HG03521 (cell line): Measurements from ENCODE around the gene CACNG8.

Source experiments
- ATAC-seq: cut with Tn5 transposase; IDR thresholded peaks from one replicate; pipeline ENCODE4 v1.9.1; 2021; ENCODE audit warnings: mild to moderate bottlenecking, moderate library complexity; ENCODE audit not compliant: unreplicated experiment

Gene CACNG8

DNA sequence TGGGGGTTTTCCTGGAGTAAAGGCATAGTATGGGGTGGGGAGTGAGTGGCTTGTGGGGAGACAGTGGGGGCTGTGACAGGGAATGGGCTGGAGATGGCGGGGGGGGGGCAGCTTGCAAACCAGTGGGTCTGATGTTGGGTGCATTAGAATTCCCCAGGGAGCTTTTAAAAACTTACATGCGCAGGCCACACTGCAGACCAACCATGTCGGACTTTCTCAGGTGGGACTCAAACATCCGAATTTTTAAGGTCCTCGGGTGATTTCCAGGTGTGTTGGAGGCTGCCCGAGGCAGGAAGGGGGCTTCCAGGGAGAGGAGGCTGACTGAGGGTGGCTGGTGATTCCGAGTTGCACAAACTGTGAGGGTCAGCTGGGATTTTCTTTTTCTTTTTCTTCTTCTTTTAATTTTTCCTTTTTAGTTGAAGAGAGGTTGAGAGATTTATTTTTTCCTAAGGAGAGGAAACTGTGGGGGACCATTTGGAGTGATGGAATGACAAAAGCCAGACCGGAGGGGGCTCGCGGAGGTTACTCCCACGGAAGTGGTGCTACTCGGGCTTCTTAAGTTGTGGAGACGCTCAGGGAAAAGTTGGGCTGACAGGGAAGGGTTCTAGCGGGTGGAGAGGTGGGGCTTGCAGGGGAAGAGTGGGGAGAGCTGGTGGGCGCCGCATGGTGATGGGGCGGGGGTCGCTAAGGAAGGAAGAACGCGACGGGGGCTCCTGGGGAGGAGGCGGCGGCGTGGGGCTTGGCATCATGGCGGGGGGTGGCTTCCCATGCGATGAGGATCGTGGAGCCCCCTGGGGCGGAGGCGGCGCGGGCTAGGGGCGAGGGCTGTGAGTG is 997 bp upstream of the CACNG8 start:
- no peak for ATAC-seq

DNA sequence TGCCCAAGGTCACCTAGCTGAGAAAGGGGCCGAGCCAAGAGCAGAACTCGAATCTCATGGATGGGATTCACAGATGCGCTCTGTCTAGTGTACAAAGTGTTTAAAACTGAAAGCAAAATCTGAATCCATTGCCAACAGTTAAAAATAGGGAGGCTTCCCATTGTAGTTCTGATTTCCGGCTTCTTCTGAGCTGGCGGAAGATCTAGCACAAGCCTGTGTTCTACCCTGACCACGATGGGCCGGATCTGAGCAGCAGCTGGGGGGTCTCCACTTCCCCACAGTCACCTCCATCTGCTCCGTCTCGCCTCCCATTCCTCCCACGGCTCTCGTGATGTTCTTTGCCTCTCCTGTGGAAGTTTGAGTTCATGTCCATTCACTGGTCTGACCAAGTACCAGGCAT is 2.4 kb downstream of the CACNG8 start:
- ATAC-seq: no peak

DNA sequence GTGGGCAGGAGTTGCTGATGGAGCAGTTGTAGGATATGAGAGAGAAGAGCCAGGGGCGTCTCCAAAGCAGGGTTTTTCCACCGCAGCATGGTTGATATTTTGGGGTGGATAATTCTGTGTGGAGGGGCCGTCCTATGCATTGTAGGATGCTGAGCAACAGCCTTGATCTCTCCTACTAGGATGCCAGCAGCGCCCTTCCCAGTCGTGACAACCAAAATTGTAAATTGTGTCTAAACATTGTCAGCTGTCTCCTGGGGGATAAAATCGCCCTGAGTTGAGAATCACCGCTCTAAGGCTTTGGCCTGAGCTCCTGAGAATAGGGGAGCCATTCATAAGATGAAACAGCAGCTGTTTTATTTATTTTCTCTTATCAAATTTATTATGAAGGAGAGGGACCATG is 4.2 kb downstream of the CACNG8 start:
- ATAC-seq: no peak

DNA sequence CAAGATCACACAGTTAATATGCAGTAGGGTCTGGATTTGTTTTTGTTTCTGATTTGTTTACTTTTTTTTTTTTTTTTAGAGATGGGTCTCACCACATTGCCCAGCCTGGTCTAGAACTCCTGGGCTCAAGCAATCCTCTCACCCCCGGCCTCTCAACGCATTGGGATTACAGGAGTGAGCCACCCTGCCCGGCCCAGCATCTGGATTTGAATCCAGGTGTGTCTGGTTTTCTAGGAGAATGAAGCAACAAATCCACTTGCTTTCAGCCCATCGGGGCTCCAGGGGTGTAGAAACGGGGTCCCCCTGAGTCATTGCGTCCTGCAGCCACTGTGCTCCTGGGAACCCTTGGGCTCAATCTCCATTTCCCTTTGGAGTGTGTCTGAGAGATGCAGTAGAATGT is 6.6 kb downstream of the CACNG8 start:
- no peak for ATAC-seq

DNA sequence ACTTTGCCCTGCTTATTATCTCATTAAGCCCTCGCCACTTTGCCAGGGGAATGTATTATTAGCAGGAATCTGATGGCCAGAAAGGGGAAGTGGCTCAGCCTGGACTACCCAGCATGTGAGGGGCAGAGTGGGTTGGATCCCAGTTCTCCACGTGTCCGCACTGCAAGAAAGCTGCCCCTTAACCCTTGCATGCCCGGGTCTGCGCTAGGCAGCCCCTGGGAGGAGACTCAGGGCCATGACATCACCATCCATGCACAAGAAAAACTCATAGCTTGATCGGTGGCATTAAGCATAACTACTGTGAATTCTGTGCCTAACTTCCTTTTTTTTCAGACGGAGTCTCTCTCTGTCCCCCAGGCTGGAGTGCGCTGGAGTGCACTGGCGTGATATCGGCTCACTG is 8.9 kb downstream of the CACNG8 start:
- no peak for ATAC-seq

DNA sequence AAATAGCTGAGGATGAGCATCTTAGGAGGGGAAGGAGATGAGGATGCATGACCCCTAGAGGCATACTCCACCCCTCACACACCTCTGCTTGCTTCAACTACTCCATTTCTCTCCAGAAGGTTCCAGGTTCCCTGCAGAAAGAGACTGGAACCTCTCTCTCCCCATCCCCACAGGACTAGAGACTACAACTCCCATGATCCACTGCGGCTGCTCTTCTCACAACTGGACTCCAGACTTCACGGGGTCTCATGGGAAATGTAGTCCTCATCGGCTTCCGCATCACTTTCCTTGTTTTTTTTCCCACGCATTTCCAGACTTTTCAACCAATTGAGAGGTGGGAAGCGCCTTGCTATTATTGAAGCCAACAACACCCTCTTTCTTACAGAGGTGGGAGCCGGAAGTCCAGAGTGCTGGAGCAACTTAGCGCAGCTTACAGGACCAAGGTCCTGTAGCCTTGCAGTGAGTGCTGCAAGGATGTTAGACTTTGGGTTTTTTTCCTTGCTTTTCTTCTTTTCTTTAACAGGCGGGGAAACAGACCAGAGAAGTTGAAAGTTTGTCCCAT is 14.8 kb downstream of the CACNG8 start:
- no peak for ATAC-seq

DNA sequence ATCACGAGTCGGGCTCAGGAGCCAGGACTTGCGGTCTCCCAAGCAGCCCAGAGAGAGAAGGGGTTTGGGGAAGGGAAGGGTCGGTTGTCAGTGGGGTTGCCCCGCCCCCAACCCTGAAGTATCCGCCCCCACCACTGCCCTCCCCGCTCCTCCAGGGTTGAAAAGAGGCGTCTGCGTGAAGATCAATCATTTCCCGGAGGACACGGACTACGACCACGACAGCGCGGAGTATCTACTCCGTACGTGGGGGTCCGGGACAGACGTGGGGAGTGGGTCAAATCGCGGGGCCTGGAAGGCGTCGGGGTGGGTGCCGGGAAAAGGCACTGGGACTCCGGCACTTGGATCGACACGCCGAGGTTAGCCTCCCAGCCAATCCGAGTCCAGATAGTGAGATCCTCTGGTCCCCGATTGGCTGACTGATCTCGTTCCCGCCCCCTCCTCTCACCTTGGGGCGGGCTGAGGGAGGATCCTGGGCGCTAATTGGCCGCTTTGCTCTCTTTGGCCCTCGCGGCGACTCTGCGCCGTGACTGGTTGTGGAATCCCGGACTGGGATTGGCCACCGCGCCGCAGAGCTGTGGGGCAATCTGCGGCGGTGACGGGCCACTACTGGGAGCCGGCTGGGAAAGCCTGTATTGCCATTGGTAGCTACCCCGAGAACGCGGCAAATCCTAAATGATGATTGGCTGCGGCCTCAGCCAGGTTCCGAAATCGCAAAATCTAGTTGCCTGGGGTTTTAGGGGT is 15.4 kb downstream of the CACNG8 start:
- ATAC-seq: no peak

DNA sequence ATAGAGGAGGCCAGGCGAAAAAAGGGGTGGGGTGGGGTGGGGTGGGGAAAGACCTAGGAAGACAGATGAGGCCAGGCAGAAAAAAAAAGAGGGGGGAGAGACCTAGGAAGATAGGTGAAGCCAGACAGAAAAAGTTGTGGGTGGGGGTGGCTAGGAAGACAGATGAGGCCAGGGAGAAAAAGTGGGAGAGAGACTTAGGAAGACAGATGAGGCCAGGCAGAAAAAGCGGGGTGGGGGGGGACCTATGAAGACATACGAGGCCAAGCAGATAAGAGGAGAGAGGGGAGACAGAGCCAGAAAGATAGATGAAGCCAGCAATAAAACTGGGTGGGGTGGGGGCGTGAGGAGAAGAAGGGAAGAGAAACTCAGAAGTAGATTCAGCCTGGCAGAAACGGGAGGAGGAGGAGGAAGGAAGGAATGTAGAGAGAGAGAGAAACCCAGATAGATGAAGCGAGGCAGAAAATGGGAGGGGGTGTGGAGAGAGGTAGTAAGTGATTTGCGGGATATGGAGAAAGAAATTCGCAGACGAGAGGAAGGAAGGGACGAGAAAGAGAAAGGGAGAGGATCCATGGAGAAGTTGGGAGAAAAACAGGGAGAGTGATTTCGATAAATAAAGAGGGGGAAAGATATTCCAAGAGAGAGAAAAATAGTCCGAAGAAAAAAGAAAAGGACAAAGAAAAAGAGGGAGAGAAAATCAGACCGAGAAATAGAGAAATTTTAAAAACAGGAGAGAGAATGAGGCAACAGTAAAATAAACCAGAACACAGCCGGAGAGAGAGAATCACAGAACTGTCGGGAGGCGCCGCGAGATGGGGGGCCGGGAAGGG is 16.5 kb downstream of the CACNG8 start:
- ATAC-seq: no peak

DNA sequence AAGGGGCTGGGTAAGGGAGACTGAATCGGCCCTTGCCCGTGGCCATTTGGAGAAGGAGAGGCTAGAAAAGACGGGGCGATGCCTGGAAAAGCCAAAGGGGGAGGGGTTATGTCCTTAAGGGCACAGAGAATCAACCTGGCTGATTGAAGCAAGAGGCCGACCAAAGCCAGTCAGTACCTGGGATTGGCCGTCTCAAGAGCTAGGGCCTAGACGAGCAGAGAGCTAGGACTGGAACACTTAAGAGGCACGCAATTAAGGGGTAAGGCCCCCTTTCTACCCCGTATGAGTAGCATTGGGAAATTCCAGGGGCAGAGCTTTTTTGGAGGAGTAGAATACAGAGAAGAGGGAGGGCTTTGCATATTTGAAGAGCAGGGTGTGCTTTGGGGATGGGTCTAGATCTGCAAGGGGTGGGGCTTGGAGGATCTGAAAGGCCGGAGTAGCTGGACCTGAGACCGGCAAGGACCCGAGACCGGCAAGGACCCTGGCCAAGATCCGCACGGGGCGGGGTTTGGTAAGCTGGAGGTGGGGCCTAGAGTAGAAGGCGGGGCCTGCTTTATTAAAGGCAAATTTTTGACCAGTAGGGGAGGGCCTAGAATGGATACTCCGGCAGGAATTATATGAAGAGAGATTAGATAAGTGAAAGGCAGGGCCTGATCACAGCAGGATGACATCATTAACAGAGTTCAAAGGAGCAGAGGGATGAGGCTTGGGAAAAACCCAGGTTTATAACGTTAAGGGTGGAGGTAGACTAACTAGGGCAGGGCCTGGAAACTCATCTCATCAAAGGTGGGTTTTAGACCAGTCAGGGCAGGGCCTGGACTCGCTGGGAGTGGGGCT is 18.0 kb downstream of the CACNG8 start:
- ATAC-seq: no peak

DNA sequence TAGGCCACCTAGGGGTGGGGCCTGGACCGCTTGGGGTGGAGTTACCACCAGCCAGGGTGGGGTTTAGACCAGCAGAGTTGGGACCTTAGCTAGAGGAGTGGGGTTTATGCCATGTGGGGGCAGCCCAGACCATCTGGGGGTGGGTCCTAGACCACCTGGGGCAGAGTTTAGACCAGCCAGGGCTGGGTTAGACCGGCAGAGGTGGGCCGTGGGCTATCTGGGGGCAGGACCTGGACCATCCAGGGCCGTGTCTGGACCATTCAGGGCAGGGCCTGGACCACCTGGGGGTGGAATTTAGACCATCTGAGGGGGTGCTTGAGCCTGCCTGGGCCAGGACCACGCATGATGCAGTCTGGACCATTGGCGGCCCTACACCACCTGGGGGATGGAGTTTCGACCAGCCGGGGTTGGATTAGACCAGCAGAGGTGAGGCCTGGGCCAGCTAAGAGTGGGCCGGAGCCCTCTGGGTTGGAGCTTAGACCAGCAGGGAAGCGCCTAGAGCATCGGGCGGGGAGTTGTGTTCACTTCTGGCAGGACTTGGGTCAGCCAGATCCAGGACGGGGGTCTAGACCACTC is 18.7 kb downstream of the CACNG8 start:
- ATAC-seq: no peak

DNA sequence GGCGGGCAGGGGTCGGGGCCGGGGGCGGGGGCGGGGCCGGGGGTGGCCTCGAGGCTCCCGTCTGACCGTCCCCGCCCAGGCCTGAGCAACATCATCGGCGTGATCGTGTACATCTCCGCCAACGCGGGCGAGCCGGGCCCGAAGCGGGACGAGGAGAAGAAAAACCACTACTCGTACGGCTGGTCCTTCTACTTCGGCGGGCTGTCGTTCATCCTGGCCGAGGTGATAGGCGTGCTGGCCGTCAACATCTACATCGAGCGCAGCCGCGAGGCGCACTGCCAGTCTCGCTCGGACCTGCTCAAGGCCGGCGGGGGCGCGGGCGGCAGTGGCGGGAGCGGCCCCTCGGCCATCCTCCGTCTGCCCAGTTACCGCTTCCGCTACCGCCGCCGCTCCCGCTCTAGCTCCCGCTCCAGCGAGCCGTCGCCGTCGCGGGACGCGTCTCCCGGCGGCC is 19.3 kb downstream of the CACNG8 start:
- no peak for ATAC-seq

DNA sequence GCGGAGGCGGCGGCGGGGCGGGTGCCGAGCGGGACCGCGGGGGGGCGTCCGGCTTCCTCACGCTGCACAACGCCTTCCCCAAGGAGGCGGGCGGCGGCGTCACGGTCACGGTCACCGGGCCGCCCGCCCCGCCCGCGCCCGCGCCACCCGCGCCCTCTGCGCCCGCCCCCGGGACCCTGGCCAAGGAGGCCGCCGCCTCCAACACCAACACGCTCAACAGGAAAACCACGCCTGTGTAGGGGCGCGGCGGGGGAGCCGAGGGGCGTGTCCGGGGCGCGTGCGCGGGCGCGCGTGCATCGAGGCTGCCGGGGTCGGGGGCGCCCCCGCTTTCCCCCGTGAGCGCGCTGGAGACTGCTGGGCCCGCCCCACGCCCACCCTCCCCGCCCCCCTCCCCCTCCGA is 19.9 kb downstream of the CACNG8 start:
- no peak for ATAC-seq

DNA sequence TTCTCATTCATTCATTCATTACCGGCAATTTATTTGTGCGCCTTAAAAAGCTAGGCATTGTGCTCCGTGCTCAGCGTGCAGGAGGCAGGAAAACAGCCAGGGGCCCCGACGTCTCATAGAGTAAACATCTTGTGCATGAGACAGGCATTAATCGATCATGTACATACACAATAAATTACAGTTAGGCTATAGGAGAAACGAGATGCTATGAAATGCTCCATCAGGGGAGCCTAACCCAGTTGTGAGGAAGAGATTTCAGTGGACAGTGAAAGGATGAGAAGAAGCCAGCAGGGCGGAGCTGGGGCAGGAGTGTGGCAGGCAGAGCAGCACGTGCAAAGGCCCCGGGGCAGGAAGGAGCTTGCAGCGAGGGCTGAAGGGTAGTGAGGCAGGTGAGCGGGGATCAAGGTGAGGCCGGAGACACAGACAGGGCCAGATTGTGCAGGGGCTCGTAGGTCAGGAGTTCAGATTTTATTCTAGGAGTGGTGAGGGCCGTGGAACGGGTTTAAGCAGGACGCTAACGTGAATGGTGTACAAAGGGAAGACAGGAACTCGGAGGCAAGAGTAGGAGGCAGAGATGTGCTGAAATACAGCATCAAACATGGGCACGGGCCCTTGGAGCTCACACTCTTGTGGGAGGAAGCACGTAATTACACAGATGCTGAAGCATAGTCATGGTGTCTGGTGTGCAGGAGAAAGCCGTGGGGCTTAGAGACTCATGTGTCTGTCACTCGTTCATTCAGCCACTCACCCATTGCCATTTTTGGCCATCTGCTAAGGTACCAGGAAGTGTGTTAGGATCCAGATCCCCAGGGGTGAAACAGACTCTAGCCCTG is 20.9 kb downstream of the CACNG8 start:
- ATAC-seq: no peak

DNA sequence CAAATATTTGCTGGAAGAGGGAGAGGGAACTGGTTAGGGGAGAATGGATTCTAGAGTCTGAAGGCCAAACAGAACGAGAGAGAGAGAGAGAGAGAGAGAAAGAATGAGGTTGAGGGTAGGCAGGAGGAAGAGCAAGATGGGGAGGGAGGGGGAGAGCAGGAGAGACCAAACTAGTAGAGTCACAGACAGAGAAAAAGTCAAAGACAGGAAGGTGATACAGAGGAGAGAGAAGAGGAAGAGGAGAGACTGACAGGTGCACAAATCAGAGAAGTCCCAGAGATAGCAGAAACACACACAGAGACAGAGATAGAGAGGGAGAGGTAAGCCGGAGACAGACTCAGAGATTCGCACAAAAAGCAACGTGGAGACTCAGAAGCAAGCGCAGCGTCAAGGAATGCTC is 23.1 kb downstream of the CACNG8 start:
- no peak for ATAC-seq

DNA sequence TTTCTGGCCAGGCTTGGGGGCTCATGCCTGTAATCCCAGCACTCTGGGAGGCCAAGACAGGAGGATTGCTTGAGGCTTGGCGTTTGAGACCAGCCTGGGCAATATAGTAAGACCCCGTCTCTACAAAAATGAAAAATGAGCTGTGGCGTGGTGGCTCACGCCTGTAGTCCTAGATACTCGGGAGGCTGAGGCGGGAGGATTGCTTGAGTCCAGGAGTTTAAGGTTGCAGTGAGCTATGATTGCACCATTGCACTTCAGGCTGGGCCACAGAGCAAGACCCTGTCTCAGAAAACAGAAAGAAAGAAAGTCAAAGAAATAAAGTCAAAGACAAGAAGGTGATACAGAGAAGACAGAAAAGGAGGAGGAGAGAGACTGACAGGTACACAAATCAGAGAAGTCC is 26.2 kb downstream of the CACNG8 start:
- ATAC-seq: no peak

DNA sequence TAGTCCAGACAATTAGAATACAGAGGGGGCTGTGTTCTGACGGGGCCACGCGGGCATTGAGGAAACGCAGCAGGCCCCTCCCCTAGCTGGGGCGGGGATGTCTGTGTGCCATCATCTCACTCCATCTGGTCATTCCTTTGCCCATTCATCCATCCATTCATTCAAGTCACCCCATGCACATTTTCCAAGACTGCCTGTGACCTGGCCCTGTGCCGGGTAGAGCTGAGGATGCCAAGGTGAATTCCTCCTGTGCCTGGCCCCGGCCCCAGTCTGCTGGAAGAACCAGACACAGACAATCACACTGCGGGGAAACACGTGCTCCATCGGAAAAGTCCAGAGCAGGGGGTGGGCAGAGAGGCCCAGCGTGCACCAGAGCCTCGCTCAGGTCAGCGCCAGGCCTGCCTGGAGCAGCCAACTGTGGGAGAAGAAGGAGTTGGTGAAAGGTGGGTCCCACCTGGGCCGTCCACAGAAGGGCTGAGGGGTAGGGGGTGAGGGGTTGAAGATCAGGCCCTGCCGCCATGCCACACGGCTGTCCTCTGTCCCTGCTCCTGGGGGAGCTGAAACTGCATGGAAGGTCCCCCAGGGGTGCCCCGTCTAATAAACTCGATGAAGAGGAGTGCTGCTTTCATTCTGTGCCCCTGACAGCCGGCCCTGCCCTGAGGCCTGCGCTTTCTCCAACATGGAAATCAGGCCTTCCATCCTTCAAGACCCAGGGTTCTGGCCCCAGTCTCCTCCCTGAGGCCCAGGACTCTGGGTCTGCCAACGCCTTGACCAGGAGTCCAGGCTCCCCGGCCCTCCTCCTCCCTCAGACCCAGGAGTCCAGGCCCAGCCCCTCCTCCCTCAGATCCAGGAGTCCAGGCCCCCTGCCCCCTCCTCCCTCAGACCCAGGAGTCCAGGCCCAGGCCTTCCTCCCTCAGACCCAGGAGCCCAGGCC is 27.1 kb downstream of the CACNG8 start:
- no peak for ATAC-seq

DNA sequence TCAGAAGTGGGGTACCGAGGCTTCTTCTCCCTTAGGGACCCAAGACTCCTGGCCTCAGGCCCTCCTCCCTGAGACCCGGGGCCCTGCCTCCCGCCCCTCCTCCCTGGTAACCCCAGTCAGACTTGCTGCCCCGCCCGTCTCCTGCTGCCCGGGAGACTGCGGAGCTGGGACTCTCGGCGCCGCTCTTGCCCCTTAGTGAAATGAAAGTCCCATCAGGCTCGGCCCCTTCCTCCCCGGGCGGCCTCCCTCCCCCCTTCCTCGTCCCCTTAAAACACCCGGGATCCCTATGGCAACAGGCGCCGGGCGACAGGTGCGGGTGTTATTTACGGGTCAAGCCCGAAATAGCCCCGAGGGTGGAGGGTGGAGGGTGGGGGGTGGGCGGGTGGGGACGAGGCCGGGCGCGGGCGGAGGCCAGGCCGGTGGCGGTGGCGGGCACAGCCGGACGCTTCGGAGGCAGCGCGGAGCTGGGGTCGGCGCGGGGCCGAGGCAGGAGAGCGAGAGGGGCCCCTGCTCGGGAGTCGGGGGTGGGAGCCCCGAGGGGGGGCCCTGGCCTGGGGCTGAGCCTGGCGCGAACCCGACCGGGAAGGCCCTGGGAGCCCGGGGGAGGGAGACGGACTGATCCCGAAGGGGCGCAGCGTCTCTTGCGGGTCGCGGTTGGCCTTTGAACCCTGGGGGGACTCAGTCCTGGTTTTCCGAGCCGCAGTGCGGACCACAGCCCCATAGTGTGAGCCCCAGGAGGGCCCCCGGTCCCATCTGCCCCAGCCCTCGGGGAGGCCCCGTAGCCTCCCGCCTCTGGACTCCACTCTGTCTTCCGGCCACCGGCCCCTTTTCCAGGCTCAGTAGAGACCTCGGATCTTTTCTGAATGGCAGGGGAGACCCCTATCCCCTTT is 28.7 kb downstream of the CACNG8 start, which contains the start of gene CACNG6:
Gene CACNG6, plus strand, starts transcription at position 414 of the 890 bp plus-strand sequence. CDS start 1,241 bp downstream, outside the sequence.
- no peak for ATAC-seq
